NCI-H1092 treated with DMSO at 0.1 percent for 48 hours (cell line): ENCODE data around the gene FMN1.

Experiments
- DNase-seq: peaks from one replicate; lab custom pipeline; 2025; lab: John Stamatoyannopoulos, UW

The FMN1 gene

GRCh38 chr15:32718227-32718820 lies 476.2 kb downstream of the FMN1 start:
- no peak for DNase-seq

GRCh38 chr15:32717426-32718226 lies 476.9 kb downstream of the FMN1 start, which contains the start of gene GREM1:
Gene GREM1, plus strand, starts transcription at chr15:32718004. Its CDS starts 12,687 bp downstream, at chr15:32730691.
- DNase-seq = no peak

- DNase-seq = no peak
Measured at GRCh38 chr15:32716915-32717425, 477.5 kb downstream of the FMN1 start.

GRCh38 chr15:32716216-32716914 lies 478.1 kb downstream of the FMN1 start:
- no peak for DNase-seq
